Peyer's patch (tissue), 4 donors: ENCODE data around the gene FHOD3.

ENCODE experiments used
- POLR2A ChIP-seq, 2 donors: fragments of 450-650 bp; IDR thresholded peaks; one replicate each; pipeline ENCODE4 v1.5.1; 2017; ENCODE audit warnings: antibody characterized with exemption in 2 of 2, mild to moderate bottlenecking in 2 of 2, moderate library complexity in 2 of 2
- TF ChIP-seq, protein P1 (sequence below), 6 experiments: fragments of 450-650 bp in 4 of 6; fragments of 200-600 bp in 2 of 6; sonication (generic) in 1 of 6; IDR thresholded peaks; one replicate each; pipeline ENCODE4 v1.5.1; 2017 to 2019; ENCODE audit warnings: antibody characterized with exemption in 6 of 6, mild to moderate bottlenecking in 3 of 6, moderate library complexity in 1 of 6

GRCh38 chr18:36518839-36519238, 221.3 kb downstream of the FHOD3 start:
- TF ChIP-seq, protein P1, sequence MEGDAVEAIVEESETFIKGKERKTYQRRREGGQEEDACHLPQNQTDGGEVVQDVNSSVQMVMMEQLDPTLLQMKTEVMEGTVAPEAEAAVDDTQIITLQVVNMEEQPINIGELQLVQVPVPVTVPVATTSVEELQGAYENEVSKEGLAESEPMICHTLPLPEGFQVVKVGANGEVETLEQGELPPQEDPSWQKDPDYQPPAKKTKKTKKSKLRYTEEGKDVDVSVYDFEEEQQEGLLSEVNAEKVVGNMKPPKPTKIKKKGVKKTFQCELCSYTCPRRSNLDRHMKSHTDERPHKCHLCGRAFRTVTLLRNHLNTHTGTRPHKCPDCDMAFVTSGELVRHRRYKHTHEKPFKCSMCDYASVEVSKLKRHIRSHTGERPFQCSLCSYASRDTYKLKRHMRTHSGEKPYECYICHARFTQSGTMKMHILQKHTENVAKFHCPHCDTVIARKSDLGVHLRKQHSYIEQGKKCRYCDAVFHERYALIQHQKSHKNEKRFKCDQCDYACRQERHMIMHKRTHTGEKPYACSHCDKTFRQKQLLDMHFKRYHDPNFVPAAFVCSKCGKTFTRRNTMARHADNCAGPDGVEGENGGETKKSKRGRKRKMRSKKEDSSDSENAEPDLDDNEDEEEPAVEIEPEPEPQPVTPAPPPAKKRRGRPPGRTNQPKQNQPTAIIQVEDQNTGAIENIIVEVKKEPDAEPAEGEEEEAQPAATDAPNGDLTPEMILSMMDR (IDR thresholded peaks at IDR 0.05): no peak
- no peak for TF ChIP-seq POLR2A (IDR thresholded peaks at IDR 0.05)
